B cell (primary cell): ENCODE data around the gene COX10. TPM values are rescaled to one million over a fixed set of nuclear protein-coding genes. Genes with fewer than 3 reads are reported as not detected.

Source experiments
- ATAC-seq: fragments of 200-7000 bp; cut with Tn5 transposase; one replicate; pipeline ENCODE4 v1.10.0; 2021; ENCODE audit warnings: low read depth, mild to moderate bottlenecking, moderate number of reproducible peaks, moderate library complexity
- CTCF ChIA-PET: fragments of 350-600 bp; sonication (Branson Sonifier 250); formaldehyde crosslinking; loops from one replicate; lab custom pipeline; 2021; ENCODE audit warnings: antibody characterized with exemption, inconsistent platforms; lab: Charles Lee
- POLR2A ChIA-PET: fragments of 350-600 bp; sonication (Branson Sonifier 250); formaldehyde crosslinking; loops from one replicate; lab custom pipeline; 2021; ENCODE audit warnings: antibody characterized with exemption; lab: Charles Lee
- DNase-seq: peaks from one replicate; pipeline ENCODE4 v3.0.0; 2013
- H2AFZ ChIP-seq: 2 replicates; pipeline ENCODE4 v1.6.1; 2012; ENCODE audit warnings: mild to moderate bottlenecking, low read depth, low read length; ENCODE audit not compliant: insufficient read depth, poor library complexity, severe bottlenecking
- H3K27ac ChIP-seq, 2 donors: 1 replicate in 1 of 2; 2 replicates in 1 of 2; pipeline ENCODE4 v1.5.1; 2012 to 2013; ENCODE audit warnings: low read length in 2 of 2, mild to moderate bottlenecking in 2 of 2, moderate library complexity in 1 of 2
- H3K27me3 ChIP-seq, 4 experiments: fragments of 200-600 bp in 1 of 4; sonication (generic) in 1 of 4; replicated peaks in 1 of 4; 1 replicate in 2 of 4; 2 replicates in 2 of 4; pipeline versions ENCODE4 v1.6.1 to v1.7.0; 2013 to 2016; ENCODE audit warnings: low read length in 3 of 4, mild to moderate bottlenecking in 2 of 4, mixed read lengths in 1 of 4, moderate library complexity in 1 of 4; ENCODE audit not compliant: insufficient read depth in 4 of 4, control insufficient read depth in 3 of 4; ENCODE audit errors: control extremely low read depth in 1 of 4
- H3K36me3 ChIP-seq, 2 experiments: replicated peaks in 1 of 2; 1 replicate in 1 of 2; 2 replicates in 1 of 2; pipeline versions ENCODE4 v1.6.1 to v1.7.1; 2013; ENCODE audit warnings: low read length in 1 of 2; ENCODE audit not compliant: insufficient read depth in 2 of 2, control insufficient read depth in 1 of 2; ENCODE audit errors: control extremely low read depth in 1 of 2, extremely low read depth in 1 of 2
- H3K4me1 ChIP-seq, 2 donors: fragments of 200-600 bp in 1 of 2; sonication (generic) in 1 of 2; 1 replicate in 1 of 2; 2 replicates in 1 of 2; pipeline versions ENCODE4 v1.5.1 to v1.6.1; 2013 to 2017; ENCODE audit warnings: low read length in 2 of 2; ENCODE audit not compliant: control insufficient read depth in 2 of 2, insufficient read depth in 2 of 2
- H3K4me2 ChIP-seq: replicated peaks from 2 replicates; pipeline ENCODE3; 2012; ENCODE audit warnings: mild to moderate bottlenecking, low read depth, low read length; ENCODE audit not compliant: poor library complexity, severe bottlenecking
- H3K4me3 ChIP-seq, 5 experiments: fragments of 200-600 bp in 1 of 5; sonication (generic) in 1 of 5; 1 replicate in 3 of 5; 2 replicates in 2 of 5; pipeline versions ENCODE4 v1.5.1 to v1.7.0; 2011 to 2016; ENCODE audit warnings: low read length in 4 of 5, mild to moderate bottlenecking in 4 of 5, low read depth in 2 of 5, control low read depth in 1 of 5, moderate library complexity in 1 of 5; ENCODE audit not compliant: insufficient read depth in 1 of 5; ENCODE audit errors: control extremely low read depth in 1 of 5, extremely low read depth in 1 of 5
- H3K79me2 ChIP-seq: fragments of 200-600 bp; sonication (generic); one replicate; pipeline ENCODE4 v1.6.0; 2016; ENCODE audit warnings: low read length; ENCODE audit not compliant: control insufficient read depth, insufficient read depth
- H3K9ac ChIP-seq: fragments of 200-600 bp; sonication (generic); 2 replicates; pipeline ENCODE4 v1.6.1; 2017; ENCODE audit warnings: mild to moderate bottlenecking, low read length, moderate library complexity
- H3K9me3 ChIP-seq, 3 donors: one replicate each; pipeline versions ENCODE4 v1.6.1 to v1.7.1; 2013; ENCODE audit warnings: low read length in 2 of 3; ENCODE audit not compliant: control insufficient read depth in 2 of 3, insufficient read depth in 1 of 3; ENCODE audit errors: control extremely low read depth in 1 of 3
- H4K20me1 ChIP-seq: 2 replicates; pipeline ENCODE4 v1.6.0; 2012; ENCODE audit warnings: mild to moderate bottlenecking, low read length; ENCODE audit not compliant: insufficient read depth, control insufficient read depth, poor library complexity, severe bottlenecking
- H3K27ac Mint-ChIP-seq: one replicate; pipeline ENCODE4 v1.8.0; 2021; ENCODE audit warnings: mixed read lengths
- H3K27me3 Mint-ChIP-seq: one replicate; pipeline ENCODE4 v1.8.0; 2021; ENCODE audit warnings: mixed read lengths
- H3K4me1 Mint-ChIP-seq: one replicate; pipeline ENCODE4 v1.8.0; 2021; ENCODE audit warnings: mixed read lengths
- H3K4me3 Mint-ChIP-seq: one replicate; pipeline ENCODE4 v1.8.0; 2021; ENCODE audit warnings: mixed read lengths
- H3K9me3 Mint-ChIP-seq: one replicate; pipeline ENCODE4 v1.8.0; 2022; ENCODE audit warnings: mixed read lengths; ENCODE audit not compliant: insufficient read depth
- EZH2 ChIP-seq: IDR thresholded peaks from 2 replicates; pipeline ENCODE4 v1.6.1; 2012; ENCODE audit warnings: borderline replicate concordance, low read depth, mild to moderate bottlenecking, moderate library complexity, low read length; ENCODE audit not compliant: insufficient read depth, poor library complexity, severe bottlenecking
- WGBS: methylation state at CpG from one replicate; pipeline ENCODE4 v1.1.5; 2013; ENCODE audit warnings: missing lambda C conversion rate; ENCODE audit not compliant: insufficient coverage; 5-methylcytosine and 5-hydroxymethylcytosine counted together
- intact Hi-C: fragments of 100-400 bp; cut with micrococcal nuclease; formaldehyde crosslinking; loops from one replicate; pipeline ENCODE4 v1.10.0; 2022
- polyA plus RNA-seq: library from polyadenylated mRNA; depleted of rRNA; stranded (reverse); fragments of >200 nt; gene quantifications from 2 replicates; pipeline ENCODE4 v1.2.3, GENCODE V29; 2012
- total RNA-seq, 2 donors: library from RNA; stranded (reverse); fragments of 120-200 nt in 1 of 2; gene quantifications; 1 replicate in 1 of 2; 2 replicates in 1 of 2; pipeline versions ENCODE4 v1.2.3 to v1.2.4, GENCODE V29; 2013 to 2022
- TF ChIP-seq, protein P1 (sequence below): fragments of 200-600 bp; IDR thresholded peaks from one replicate; pipeline ENCODE4 v1.8.0; 2022; ENCODE audit warnings: antibody characterized with exemption, mild to moderate bottlenecking

Gene COX10
- total and polyA plus RNA-seq, 2 donors (not counting 1 experiment from before 2014, with no cell fraction given) = 21.8 to 23.3 TPM

DNA sequence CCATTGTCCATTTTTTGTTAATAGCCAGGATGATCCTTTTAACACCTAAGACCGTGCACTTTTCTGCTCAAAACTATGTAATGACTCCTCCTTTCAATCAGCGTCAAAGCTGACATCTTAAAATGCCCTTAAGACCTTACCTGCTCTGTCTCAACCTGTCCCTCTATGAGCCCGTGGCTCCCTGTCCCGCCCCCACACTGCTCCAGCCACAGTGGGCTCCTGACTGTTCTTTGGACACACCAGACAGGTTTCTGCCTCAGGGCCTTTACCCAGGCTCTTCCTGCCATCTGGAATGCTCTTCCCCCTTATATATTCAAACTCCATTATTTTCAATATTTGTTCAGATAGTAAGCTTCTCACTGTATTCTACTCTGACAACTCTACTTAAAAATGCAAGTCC lies 153.3 kb downstream of the COX10 start:
- ChIA-PET POLR2A (no interaction called here), CTCF (no interaction called here)
- H3K9ac ChIP-seq = no peak overlapping the region
- Mint-ChIP-seq H3K4me3 (no peak overlapping the region), H3K27me3 (peaks cover 7% of the 10 kb centered on the region), H3K27ac (no peak overlapping the region), H3K9me3 (peaks cover 2% of the 10 kb centered on the region), H3K4me1 (no peaks in the 10 kb centered on the region)
- intact Hi-C loops = no loop called here
- H3K27me3 ChIP-seq = no peaks in the 10 kb centered on the region
- H3K79me2 ChIP-seq = no peaks in the 10 kb centered on the region
- WGBS = 100% methylated on average over 4 of the region's 4 CpGs
- H3K9me3 ChIP-seq = no peaks in the 10 kb centered on the region
- no peak overlapping the region for H3K4me2 ChIP-seq
- H4K20me1 ChIP-seq = no peaks in the 10 kb centered on the region
- H2AFZ ChIP-seq = no peak overlapping the region
- TF ChIP-seq, protein P1, sequence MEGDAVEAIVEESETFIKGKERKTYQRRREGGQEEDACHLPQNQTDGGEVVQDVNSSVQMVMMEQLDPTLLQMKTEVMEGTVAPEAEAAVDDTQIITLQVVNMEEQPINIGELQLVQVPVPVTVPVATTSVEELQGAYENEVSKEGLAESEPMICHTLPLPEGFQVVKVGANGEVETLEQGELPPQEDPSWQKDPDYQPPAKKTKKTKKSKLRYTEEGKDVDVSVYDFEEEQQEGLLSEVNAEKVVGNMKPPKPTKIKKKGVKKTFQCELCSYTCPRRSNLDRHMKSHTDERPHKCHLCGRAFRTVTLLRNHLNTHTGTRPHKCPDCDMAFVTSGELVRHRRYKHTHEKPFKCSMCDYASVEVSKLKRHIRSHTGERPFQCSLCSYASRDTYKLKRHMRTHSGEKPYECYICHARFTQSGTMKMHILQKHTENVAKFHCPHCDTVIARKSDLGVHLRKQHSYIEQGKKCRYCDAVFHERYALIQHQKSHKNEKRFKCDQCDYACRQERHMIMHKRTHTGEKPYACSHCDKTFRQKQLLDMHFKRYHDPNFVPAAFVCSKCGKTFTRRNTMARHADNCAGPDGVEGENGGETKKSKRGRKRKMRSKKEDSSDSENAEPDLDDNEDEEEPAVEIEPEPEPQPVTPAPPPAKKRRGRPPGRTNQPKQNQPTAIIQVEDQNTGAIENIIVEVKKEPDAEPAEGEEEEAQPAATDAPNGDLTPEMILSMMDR = no peak
- no peak for TF ChIP-seq EZH2
- no peak for DNase-seq
- no peak overlapping the region for H3K4me3 ChIP-seq
- ATAC-seq = no peak
- H3K36me3 ChIP-seq = no peaks in the 10 kb centered on the region
- no peak overlapping the region for H3K27ac ChIP-seq
- no peaks in the 10 kb centered on the region for H3K4me1 ChIP-seq

DNA sequence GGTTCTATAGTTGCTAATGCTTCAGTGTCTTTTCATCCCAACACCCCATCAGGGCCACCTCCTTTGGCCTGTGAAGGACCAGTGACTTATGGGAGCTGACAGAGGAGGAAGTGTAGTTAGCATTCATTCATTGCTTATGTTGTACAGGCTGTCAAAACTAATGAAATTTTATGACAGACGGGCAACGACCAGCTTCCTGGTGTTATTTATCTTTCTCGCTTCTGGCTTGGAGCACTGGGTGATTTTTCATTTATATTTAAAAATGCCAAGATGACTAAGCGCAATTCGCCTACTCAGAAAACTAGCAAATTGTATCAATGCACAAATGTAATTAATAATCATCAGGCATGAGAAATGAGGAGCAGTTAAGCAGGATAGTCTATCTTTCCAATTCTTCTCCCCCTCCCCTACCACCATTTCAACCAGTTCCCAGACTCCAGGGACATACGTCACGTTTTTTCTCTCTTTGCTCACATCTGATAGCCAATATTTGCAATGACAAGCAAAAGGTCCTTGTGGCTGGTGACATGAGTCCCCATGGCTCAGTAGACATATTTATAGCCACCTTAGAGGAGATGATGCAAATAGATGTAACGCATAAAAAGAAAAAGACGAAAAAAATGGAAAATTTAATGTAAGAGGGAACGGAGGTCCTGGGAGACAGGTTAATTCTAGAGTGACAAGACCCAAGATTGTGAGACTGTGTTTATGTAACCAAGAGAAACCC lies 156.1 kb downstream of the COX10 start:
- Histone ChIP-seq H3K4me3 (no peak overlapping the region), H3K4me1 (no peaks in the 10 kb centered on the region), H3K4me2 (no peak overlapping the region), H3K36me3 (no peaks in the 10 kb centered on the region), H3K79me2 (no peaks in the 10 kb centered on the region), H2AFZ (no peak overlapping the region), H3K9me3 (no peaks in the 10 kb centered on the region), H3K27ac (no peak overlapping the region), H4K20me1 (no peaks in the 10 kb centered on the region), H3K27me3 (no peaks in the 10 kb centered on the region), H3K9ac (no peak overlapping the region)
- POLR2A ChIA-PET = no interaction called here
- no peak overlapping the region for H3K4me3 Mint-ChIP-seq
- H3K9me3 Mint-ChIP-seq = peaks cover 2% of the 10 kb centered on the region
- no peak overlapping the region for H3K27ac Mint-ChIP-seq
- TF ChIP-seq EZH2 = no peak
- TF ChIP-seq, protein P1 = no peak
- ATAC-seq = no peak
- peaks cover 7% of the 10 kb centered on the region for H3K27me3 Mint-ChIP-seq
- intact Hi-C loops = no loop called here
- no peak for DNase-seq
- WGBS = no CpG with 5 or more reads among the region's 10 CpGs
- no peaks in the 10 kb centered on the region for H3K4me1 Mint-ChIP-seq
- CTCF ChIA-PET = no interaction called here
